Measurements from ENCODE around the gene POLR2J3. TPM values are rescaled to one million over a fixed set of nuclear protein-coding genes. Genes with fewer than 3 reads are reported as not detected.
"Not testable (repeated sequence)": the region's sequence is repeated elsewhere in the genome, so short reads cannot be mapped to it uniquely, and the experiment has no call there.

POLR2J3 gene
- total RNA-seq, 1 donor from 2014 or later, result 20.4 TPM

- H3K4me1 ChIP-seq (ENCODE audit: control insufficient read depth in 3 of 3, insufficient read depth in 3 of 3, low read length in 3 of 3), result peaks cover 3 to 17% (median 5%) of the 10 kb centered on the region in 3 donors
- H3K9ac ChIP-seq (ENCODE audit: low read depth in 1 of 3, low read length in 3 of 3); H3K27me3 ChIP-seq (ENCODE audit: control insufficient read depth in 3 of 3, insufficient read depth in 3 of 3, low read length in 3 of 3); H3K4me3 ChIP-seq (ENCODE audit: low read length in 3 of 3); H3K36me3 ChIP-seq (ENCODE audit: control insufficient read depth in 3 of 3, insufficient read depth in 3 of 3, low read length in 3 of 3); H3K9me3 ChIP-seq (ENCODE audit: control insufficient read depth in 3 of 3, low read length in 3 of 3); H3K27ac ChIP-seq (ENCODE audit: low read depth, low read length): not testable (repeated sequence)
Observed at GRCh38 chr7:102610441-102610840, 38.1 kb upstream of the POLR2J3 start.

DNA sequence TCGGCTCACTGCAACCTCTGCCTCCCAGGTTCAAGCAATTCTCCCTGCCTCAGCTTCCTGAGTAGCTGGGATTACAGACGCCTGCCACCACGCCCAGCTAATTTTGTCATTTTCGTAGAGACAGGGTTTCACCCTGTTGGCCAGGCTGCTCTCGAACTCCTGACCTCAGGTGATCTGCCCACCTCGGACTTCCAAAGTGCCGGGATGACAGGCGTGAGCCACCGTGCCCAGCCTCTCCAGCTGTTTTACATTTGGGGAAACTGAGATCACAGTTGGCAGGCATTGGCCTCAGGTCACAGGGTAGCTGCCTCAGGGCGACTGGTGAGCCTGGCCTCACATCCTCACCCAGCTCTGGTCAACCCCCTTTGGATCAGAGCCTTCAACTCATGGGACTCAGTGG lies 37.4 kb upstream of the POLR2J3 start:
- H3K9me3 ChIP-seq (ENCODE audit: control insufficient read depth in 3 of 3, low read length in 3 of 3); H3K4me3 ChIP-seq (ENCODE audit: low read length in 3 of 3); H3K36me3 ChIP-seq (ENCODE audit: control insufficient read depth in 3 of 3, insufficient read depth in 3 of 3, low read length in 3 of 3); H3K27me3 ChIP-seq (ENCODE audit: control insufficient read depth in 3 of 3, insufficient read depth in 3 of 3, low read length in 3 of 3); H3K9ac ChIP-seq (ENCODE audit: low read depth in 1 of 3, low read length in 3 of 3); H3K27ac ChIP-seq (ENCODE audit: low read depth, low read length): not testable (repeated sequence)
- H3K4me1 ChIP-seq (ENCODE audit: control insufficient read depth in 3 of 3, insufficient read depth in 3 of 3, low read length in 3 of 3), result peaks cover 3 to 17% (median 5%) of the 10 kb centered on the region in 3 donors

GRCh38 chr7:102606848-102607247 lies 34.5 kb upstream of the POLR2J3 start:
- H3K9ac ChIP-seq (ENCODE audit: low read depth in 1 of 3, low read length in 3 of 3); H3K4me3 ChIP-seq (ENCODE audit: low read length in 3 of 3); H3K9me3 ChIP-seq (ENCODE audit: control insufficient read depth in 3 of 3, low read length in 3 of 3); H3K27ac ChIP-seq (ENCODE audit: low read depth, low read length); H3K27me3 ChIP-seq (ENCODE audit: control insufficient read depth in 3 of 3, insufficient read depth in 3 of 3, low read length in 3 of 3); H3K36me3 ChIP-seq (ENCODE audit: control insufficient read depth in 3 of 3, insufficient read depth in 3 of 3, low read length in 3 of 3); H3K4me1 ChIP-seq (ENCODE audit: control insufficient read depth in 3 of 3, insufficient read depth in 3 of 3, low read length in 3 of 3): not testable (repeated sequence)

DNA sequence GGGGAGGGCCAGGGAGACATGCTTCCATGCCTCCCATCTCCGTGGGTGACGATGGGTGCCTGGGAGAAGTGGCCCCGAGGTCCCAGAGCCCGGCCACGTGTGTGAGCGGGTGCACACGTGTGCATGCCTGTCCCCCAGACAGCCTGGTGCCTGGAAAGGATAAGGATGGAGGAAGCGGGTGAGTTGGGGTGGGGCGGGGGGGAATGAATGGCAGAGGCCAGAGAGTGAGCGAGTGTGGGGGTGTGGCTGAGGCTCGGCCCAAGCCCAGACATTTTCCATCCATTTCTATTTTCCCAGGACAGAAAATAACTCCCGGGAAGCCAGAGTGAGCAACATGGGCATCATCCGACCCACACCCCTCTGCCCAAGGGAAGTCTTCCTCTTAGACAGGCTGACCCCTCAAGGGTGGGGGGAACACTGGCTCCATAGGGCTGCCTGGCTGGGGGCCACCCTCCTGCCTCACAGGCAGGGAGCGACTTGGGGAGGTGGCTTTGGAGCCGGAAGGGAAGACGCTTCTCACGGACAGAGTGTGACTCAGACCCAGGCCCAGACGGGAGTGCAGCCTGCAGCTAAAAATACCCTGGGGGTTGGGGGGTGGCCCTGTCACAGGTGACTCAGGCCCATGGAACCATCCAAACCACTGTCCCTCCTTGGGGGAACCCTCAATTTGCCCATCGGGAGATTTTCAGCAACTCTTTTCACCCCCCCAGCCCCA lies 32.2 kb upstream of the POLR2J3 start:
- H3K4me1 ChIP-seq (ENCODE audit: control insufficient read depth in 3 of 3, insufficient read depth in 3 of 3, low read length in 3 of 3); H3K9ac ChIP-seq (ENCODE audit: low read depth in 1 of 3, low read length in 3 of 3); H3K27ac ChIP-seq (ENCODE audit: low read depth, low read length); H3K27me3 ChIP-seq (ENCODE audit: control insufficient read depth in 3 of 3, insufficient read depth in 3 of 3, low read length in 3 of 3); H3K36me3 ChIP-seq (ENCODE audit: control insufficient read depth in 3 of 3, insufficient read depth in 3 of 3, low read length in 3 of 3); H3K4me3 ChIP-seq (ENCODE audit: low read length in 3 of 3); H3K9me3 ChIP-seq (ENCODE audit: control insufficient read depth in 3 of 3, low read length in 3 of 3): not testable (repeated sequence)

GRCh38 chr7:102602317-102602716 lies 29.9 kb upstream of the POLR2J3 start:
- not testable (repeated sequence) for H3K9me3 ChIP-seq (ENCODE audit: control insufficient read depth in 3 of 3, low read length in 3 of 3); H3K9ac ChIP-seq (ENCODE audit: low read depth in 1 of 3, low read length in 3 of 3); H3K36me3 ChIP-seq (ENCODE audit: control insufficient read depth in 3 of 3, insufficient read depth in 3 of 3, low read length in 3 of 3); H3K4me3 ChIP-seq (ENCODE audit: low read length in 3 of 3); H3K27me3 ChIP-seq (ENCODE audit: control insufficient read depth in 3 of 3, insufficient read depth in 3 of 3, low read length in 3 of 3); H3K4me1 ChIP-seq (ENCODE audit: control insufficient read depth in 3 of 3, insufficient read depth in 3 of 3, low read length in 3 of 3); H3K27ac ChIP-seq (ENCODE audit: low read depth, low read length)

DNA sequence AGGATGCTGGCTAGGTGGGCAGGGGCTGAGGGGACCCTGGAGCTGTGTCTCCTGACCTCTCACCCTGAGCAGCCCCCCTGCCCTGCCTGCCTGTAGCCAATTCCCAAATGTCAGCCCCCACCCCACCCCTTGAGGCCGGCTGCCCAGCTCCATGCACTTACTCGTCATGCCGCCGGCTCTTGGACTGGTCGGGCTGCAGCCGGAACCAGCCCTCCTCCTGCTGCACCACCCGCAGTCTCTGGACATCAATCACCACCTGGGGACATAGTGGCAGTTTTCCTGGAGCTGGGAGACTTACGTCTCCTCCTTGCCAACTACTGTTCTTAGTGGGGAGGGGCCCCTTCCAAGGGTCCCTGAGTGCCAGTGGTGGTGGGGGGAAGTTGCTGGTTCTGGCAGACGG lies 27.3 kb upstream of the POLR2J3 start:
- H3K27ac ChIP-seq (ENCODE audit: low read depth, low read length); H3K36me3 ChIP-seq (ENCODE audit: control insufficient read depth in 3 of 3, insufficient read depth in 3 of 3, low read length in 3 of 3); H3K9ac ChIP-seq (ENCODE audit: low read depth in 1 of 3, low read length in 3 of 3); H3K9me3 ChIP-seq (ENCODE audit: control insufficient read depth in 3 of 3, low read length in 3 of 3); H3K27me3 ChIP-seq (ENCODE audit: control insufficient read depth in 3 of 3, insufficient read depth in 3 of 3, low read length in 3 of 3); H3K4me3 ChIP-seq (ENCODE audit: low read length in 3 of 3); H3K4me1 ChIP-seq (ENCODE audit: control insufficient read depth in 3 of 3, insufficient read depth in 3 of 3, low read length in 3 of 3): not testable (repeated sequence)

GRCh38 chr7:102596036-102596435 lies 23.7 kb upstream of the POLR2J3 start:
- H3K36me3 ChIP-seq (ENCODE audit: control insufficient read depth in 3 of 3, insufficient read depth in 3 of 3, low read length in 3 of 3); H3K27me3 ChIP-seq (ENCODE audit: control insufficient read depth in 3 of 3, insufficient read depth in 3 of 3, low read length in 3 of 3); H3K9me3 ChIP-seq (ENCODE audit: control insufficient read depth in 3 of 3, low read length in 3 of 3): not testable (repeated sequence)

GRCh38 chr7:102593637-102594334 lies 21.4 kb upstream of the POLR2J3 start:
- H3K36me3 ChIP-seq (ENCODE audit: control insufficient read depth in 3 of 3, insufficient read depth in 3 of 3, low read length in 3 of 3); H3K27me3 ChIP-seq (ENCODE audit: control insufficient read depth in 3 of 3, insufficient read depth in 3 of 3, low read length in 3 of 3); H3K27ac ChIP-seq (ENCODE audit: low read depth, low read length); H3K9ac ChIP-seq (ENCODE audit: low read depth in 1 of 3, low read length in 3 of 3); H3K4me3 ChIP-seq (ENCODE audit: low read length in 3 of 3); H3K4me1 ChIP-seq (ENCODE audit: control insufficient read depth in 3 of 3, insufficient read depth in 3 of 3, low read length in 3 of 3); H3K9me3 ChIP-seq (ENCODE audit: control insufficient read depth in 3 of 3, low read length in 3 of 3): not testable (repeated sequence)

More at GRCh38 chr7:102596036-102596435, 23.7 kb upstream of the POLR2J3 start:
- H3K27ac ChIP-seq (ENCODE audit: low read depth, low read length); H3K4me1 ChIP-seq (ENCODE audit: control insufficient read depth in 3 of 3, insufficient read depth in 3 of 3, low read length in 3 of 3); H3K4me3 ChIP-seq (ENCODE audit: low read length in 3 of 3); H3K9ac ChIP-seq (ENCODE audit: low read depth in 1 of 3, low read length in 3 of 3): not testable (repeated sequence)

- not testable (repeated sequence) for H3K27me3 ChIP-seq (ENCODE audit: control insufficient read depth in 3 of 3, insufficient read depth in 3 of 3, low read length in 3 of 3); H3K9ac ChIP-seq (ENCODE audit: low read depth in 1 of 3, low read length in 3 of 3); H3K4me1 ChIP-seq (ENCODE audit: control insufficient read depth in 3 of 3, insufficient read depth in 3 of 3, low read length in 3 of 3); H3K27ac ChIP-seq (ENCODE audit: low read depth, low read length); H3K9me3 ChIP-seq (ENCODE audit: control insufficient read depth in 3 of 3, low read length in 3 of 3); H3K36me3 ChIP-seq (ENCODE audit: control insufficient read depth in 3 of 3, insufficient read depth in 3 of 3, low read length in 3 of 3); H3K4me3 ChIP-seq (ENCODE audit: low read length in 3 of 3)
Observed at GRCh38 chr7:102592477-102593019, 20.2 kb upstream of the POLR2J3 start.

GRCh38 chr7:102589857-102590256 lies 17.5 kb upstream of the POLR2J3 start:
- not testable (repeated sequence) for H3K36me3 ChIP-seq (ENCODE audit: control insufficient read depth in 3 of 3, insufficient read depth in 3 of 3, low read length in 3 of 3)

More at GRCh38 chr7:102589857-102590256, 17.5 kb upstream of the POLR2J3 start:
- H3K9me3 ChIP-seq (ENCODE audit: control insufficient read depth in 3 of 3, low read length in 3 of 3); H3K27me3 ChIP-seq (ENCODE audit: control insufficient read depth in 3 of 3, insufficient read depth in 3 of 3, low read length in 3 of 3); H3K4me3 ChIP-seq (ENCODE audit: low read length in 3 of 3); H3K27ac ChIP-seq (ENCODE audit: low read depth, low read length); H3K9ac ChIP-seq (ENCODE audit: low read depth in 1 of 3, low read length in 3 of 3); H3K4me1 ChIP-seq (ENCODE audit: control insufficient read depth in 3 of 3, insufficient read depth in 3 of 3, low read length in 3 of 3): not testable (repeated sequence)

Data from skeletal muscle tissue (tissue), 4 donors.